Hepatocyte (in vitro differentiated cells): ENCODE data around the gene SLU7.

Source experiments
- EZH2 ChIP-seq: fragments of 200-600 bp; sonication (generic); IDR thresholded peaks from 2 replicates; pipeline ENCODE4 v1.6.1; 2016; ENCODE audit warnings: antibody characterized with exemption, mild to moderate bottlenecking, borderline replicate concordance
- EZH2phosphoT487 ChIP-seq: fragments of 200-600 bp; sonication (generic); IDR thresholded peaks from one replicate; pipeline ENCODE4 v1.6.1; 2018; ENCODE audit warnings: antibody characterized with exemption, mild to moderate bottlenecking, low read depth, moderate library complexity; ENCODE audit not compliant: unreplicated experiment, severe bottlenecking
- TF ChIP-seq, protein P1 (sequence below): fragments of 200-600 bp; sonication (generic); IDR thresholded peaks from 2 replicates; pipeline ENCODE4 v1.5.1; 2016; ENCODE audit warnings: antibody characterized with exemption, mild to moderate bottlenecking; ENCODE audit not compliant: poor library complexity

DNA sequence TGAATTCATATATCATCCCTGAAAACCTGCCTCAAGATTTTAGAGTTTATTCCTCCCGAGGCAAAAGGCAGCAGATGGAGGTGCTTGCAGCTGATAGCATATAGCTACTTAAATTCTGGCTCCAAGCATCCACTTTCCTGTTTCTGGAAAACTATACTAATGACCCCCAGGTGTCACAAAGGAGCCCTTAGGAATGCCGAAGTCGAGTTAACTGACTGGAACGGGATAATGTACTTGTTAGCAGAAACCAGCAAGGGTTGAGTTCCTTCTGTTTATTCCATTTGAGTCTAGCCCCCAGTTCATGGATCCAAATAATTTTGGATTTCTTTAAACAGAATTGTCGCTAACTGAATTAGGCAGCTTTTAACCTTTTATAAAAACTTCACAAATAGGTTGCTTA is 47.2 kb upstream of the SLU7 start:
- TF ChIP-seq, protein P1, sequence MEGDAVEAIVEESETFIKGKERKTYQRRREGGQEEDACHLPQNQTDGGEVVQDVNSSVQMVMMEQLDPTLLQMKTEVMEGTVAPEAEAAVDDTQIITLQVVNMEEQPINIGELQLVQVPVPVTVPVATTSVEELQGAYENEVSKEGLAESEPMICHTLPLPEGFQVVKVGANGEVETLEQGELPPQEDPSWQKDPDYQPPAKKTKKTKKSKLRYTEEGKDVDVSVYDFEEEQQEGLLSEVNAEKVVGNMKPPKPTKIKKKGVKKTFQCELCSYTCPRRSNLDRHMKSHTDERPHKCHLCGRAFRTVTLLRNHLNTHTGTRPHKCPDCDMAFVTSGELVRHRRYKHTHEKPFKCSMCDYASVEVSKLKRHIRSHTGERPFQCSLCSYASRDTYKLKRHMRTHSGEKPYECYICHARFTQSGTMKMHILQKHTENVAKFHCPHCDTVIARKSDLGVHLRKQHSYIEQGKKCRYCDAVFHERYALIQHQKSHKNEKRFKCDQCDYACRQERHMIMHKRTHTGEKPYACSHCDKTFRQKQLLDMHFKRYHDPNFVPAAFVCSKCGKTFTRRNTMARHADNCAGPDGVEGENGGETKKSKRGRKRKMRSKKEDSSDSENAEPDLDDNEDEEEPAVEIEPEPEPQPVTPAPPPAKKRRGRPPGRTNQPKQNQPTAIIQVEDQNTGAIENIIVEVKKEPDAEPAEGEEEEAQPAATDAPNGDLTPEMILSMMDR = no peak
- TF ChIP-seq EZH2phosphoT487 = no peak
- TF ChIP-seq EZH2 = no peak
